Stomach (tissue), 9 donors: ENCODE data around the gene NFATC1. TPM values are rescaled to one million over a fixed set of nuclear protein-coding genes. Genes with fewer than 3 reads are reported as not detected.

Experiments
- DNase-seq, 2 donors: peaks; one replicate each; pipeline versions ENCODE4 v3.0.0 to v3.0.0-alpha.2; 2013 to 2019
- H3K27ac ChIP-seq, 5 donors: fragments of 200-600 bp in 4 of 5; sonication (generic) in 4 of 5; one replicate each; pipeline ENCODE4 v1.5.1; 2013 to 2019; ENCODE audit warnings: mild to moderate bottlenecking in 1 of 5, moderate library complexity in 1 of 5
- H3K27me3 ChIP-seq, 3 donors: fragments of 200-600 bp; sonication (generic); one replicate each; pipeline ENCODE4 v1.5.1; 2017 to 2019; ENCODE audit warnings: mixed run types in 1 of 3
- H3K36me3 ChIP-seq, 4 donors: fragments of 200-600 bp; sonication (generic); 1 replicate in 3 of 4; 2 replicates in 1 of 4; pipeline ENCODE4 v1.5.1; 2016 to 2019
- H3K4me1 ChIP-seq, 4 donors: fragments of 200-600 bp; sonication (generic); one replicate each; pipeline ENCODE4 v1.5.1; 2016 to 2019
- H3K4me3 ChIP-seq, 4 donors: fragments of 200-600 bp; sonication (generic) in 3 of 4; one replicate each; pipeline ENCODE4 v1.5.1; 2016 to 2019; ENCODE audit warnings: mild to moderate bottlenecking in 1 of 4
- H3K9me3 ChIP-seq, 4 donors: fragments of 200-600 bp; sonication (generic); one replicate each; pipeline ENCODE4 v1.5.1; 2016 to 2019
- EP300 ChIP-seq: sonication (generic); formaldehyde crosslinking; IDR thresholded peaks from one replicate; pipeline ENCODE4 v1.6.1; 2017; ENCODE audit warnings: antibody characterized with exemption
- POLR2A ChIP-seq, 4 donors: fragments of 450-650 bp; IDR thresholded peaks; one replicate each; pipeline ENCODE4 v1.6.1; 2016; ENCODE audit warnings: antibody characterized with exemption in 4 of 4, control low read depth in 2 of 4, mild to moderate bottlenecking in 1 of 4, moderate library complexity in 1 of 4
- POLR2AphosphoS5 ChIP-seq, 3 donors: sonication (generic); formaldehyde crosslinking; IDR thresholded peaks; one replicate each; pipeline ENCODE4 v1.6.1; 2016; ENCODE audit warnings: antibody characterized with exemption in 3 of 3
- WGBS, 5 donors: extraction: QIAGEN DNeasy Blood & Tissue Kit in 3 of 5; methylation state at CpG; one replicate each; pipeline versions ENCODE4 v1.1.5 to v1.1.7; 2013 to 2018; 5-methylcytosine and 5-hydroxymethylcytosine counted together
- intact Hi-C: fragments of 100-400 bp; cut with DNase I; formaldehyde crosslinking; loops from one replicate; pipeline ENCODE4 v1.15.1; 2023; ENCODE audit warnings: low total_unique reads
- polyA plus RNA-seq, 3 donors: library from polyadenylated mRNA; stranded (reverse); fragments of 200-250 nt; gene quantifications; one replicate each; pipeline ENCODE4 v1.2.3, GENCODE V29; 2013
- total RNA-seq, 5 donors: library from RNA; depleted of rRNA; stranded (reverse); fragments of >200 nt; gene quantifications; one replicate each; pipeline versions ENCODE4 v1.1.0 to v1.2.3, GENCODE V29; 2014 to 2016
- TF ChIP-seq, protein P1 (sequence below), 7 experiments: fragments of 450-650 bp in 4 of 7; fragments of 200-600 bp in 3 of 7; sonication (generic) in 3 of 7; IDR thresholded peaks; one replicate each; pipeline ENCODE4 v1.5.1; 2016 to 2019; ENCODE audit warnings: antibody characterized with exemption in 7 of 7, control low read depth in 2 of 7, mild to moderate bottlenecking in 1 of 7
- donor health status: healthy with polysubstance abuse.
- donor health status: Bipolar disorder and iron deficiency.
- donor health status: healthy.

The NFATC1 gene
- total and polyA plus RNA-seq, 8 donors: 2.6 to 14.0 (median 6.1) TPM

DNA sequence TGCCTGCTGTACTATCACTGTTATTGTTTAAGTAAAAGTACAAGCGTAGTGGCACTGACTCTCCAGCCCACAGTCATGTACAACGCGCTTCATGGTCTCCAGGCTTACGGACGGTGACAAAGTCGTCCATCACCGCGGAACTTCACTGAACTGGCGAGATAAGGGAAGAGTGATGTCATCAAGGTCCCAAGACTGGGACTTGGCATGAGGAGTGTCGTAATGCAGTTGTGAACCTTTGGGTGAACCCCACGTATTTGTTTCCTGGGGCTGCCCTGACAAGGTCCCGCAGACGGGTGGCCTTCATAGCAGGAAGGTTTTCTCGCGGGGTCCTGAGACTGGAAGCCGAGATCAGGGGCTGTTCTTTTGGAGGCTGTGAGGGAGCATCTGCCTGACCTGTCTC is 17.3 kb downstream of the NFATC1 start:
- H3K27me3 ChIP-seq: no peaks in the 10 kb centered on the region
- intact Hi-C loops: no loop called here
- peaks cover 10 to 41% (median 40%) of the 10 kb centered on the region in 4 donors for H3K36me3 ChIP-seq
- WGBS, 5 donors: 86 to 97% (median 94%) methylated on average over 16 of the region's 16 CpGs
- H3K27ac ChIP-seq: no peak overlapping the region
- no peak for DNase-seq
- TF ChIP-seq, protein P1, sequence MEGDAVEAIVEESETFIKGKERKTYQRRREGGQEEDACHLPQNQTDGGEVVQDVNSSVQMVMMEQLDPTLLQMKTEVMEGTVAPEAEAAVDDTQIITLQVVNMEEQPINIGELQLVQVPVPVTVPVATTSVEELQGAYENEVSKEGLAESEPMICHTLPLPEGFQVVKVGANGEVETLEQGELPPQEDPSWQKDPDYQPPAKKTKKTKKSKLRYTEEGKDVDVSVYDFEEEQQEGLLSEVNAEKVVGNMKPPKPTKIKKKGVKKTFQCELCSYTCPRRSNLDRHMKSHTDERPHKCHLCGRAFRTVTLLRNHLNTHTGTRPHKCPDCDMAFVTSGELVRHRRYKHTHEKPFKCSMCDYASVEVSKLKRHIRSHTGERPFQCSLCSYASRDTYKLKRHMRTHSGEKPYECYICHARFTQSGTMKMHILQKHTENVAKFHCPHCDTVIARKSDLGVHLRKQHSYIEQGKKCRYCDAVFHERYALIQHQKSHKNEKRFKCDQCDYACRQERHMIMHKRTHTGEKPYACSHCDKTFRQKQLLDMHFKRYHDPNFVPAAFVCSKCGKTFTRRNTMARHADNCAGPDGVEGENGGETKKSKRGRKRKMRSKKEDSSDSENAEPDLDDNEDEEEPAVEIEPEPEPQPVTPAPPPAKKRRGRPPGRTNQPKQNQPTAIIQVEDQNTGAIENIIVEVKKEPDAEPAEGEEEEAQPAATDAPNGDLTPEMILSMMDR (IDR thresholded peaks at IDR 0.05): no peak
- TF ChIP-seq POLR2A (IDR thresholded peaks at IDR 0.05): no peak
- no peak for TF ChIP-seq POLR2AphosphoS5 (IDR thresholded peaks at IDR 0.05)
- TF ChIP-seq EP300: no peak
- H3K9me3 ChIP-seq: no peaks in the 10 kb centered on the region
- no peak overlapping the region for H3K4me3 ChIP-seq
- no peaks in the 10 kb centered on the region for H3K4me1 ChIP-seq

DNA sequence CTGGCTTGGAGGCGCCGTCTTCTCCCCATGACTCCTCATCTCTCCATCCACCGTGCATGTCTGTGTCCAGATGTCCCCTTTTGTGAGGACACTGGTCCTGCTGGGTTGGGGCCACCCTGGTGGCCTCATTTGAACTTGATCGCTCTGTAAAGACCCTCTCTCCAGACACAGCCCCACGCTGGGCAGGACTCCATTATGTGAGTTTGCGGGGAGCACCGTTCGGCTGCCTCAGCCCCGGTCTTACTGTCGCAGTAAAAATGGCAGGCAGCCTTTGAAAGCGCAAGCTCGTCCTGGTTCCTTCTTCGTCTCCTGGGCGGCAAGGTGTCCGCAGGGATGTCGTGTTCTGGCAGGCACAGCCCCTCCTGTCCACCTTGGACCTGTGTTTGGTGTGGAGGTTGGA is 17.7 kb downstream of the NFATC1 start:
- no peak for DNase-seq
- peaks cover 0 to 4% (median 0%) of the 10 kb centered on the region in 4 donors for H3K4me1 ChIP-seq
- 93 to 99% (median 96%) methylated on average over 16 of the region's 16 CpGs for WGBS, 5 donors
- H3K27me3 ChIP-seq: no peaks in the 10 kb centered on the region
- peaks cover 10 to 41% (median 40%) of the 10 kb centered on the region in 4 donors for H3K36me3 ChIP-seq
- H3K9me3 ChIP-seq: no peaks in the 10 kb centered on the region
- no peak overlapping the region for H3K27ac ChIP-seq
- TF ChIP-seq POLR2AphosphoS5 (IDR thresholded peaks at IDR 0.05) (no peak), EP300 (no peak), POLR2A (IDR thresholded peaks at IDR 0.05) (no peak)
- TF ChIP-seq, protein P1 (IDR thresholded peaks at IDR 0.05): no peak
- no peak overlapping the region for H3K4me3 ChIP-seq
- intact Hi-C loops: no loop called here

DNA sequence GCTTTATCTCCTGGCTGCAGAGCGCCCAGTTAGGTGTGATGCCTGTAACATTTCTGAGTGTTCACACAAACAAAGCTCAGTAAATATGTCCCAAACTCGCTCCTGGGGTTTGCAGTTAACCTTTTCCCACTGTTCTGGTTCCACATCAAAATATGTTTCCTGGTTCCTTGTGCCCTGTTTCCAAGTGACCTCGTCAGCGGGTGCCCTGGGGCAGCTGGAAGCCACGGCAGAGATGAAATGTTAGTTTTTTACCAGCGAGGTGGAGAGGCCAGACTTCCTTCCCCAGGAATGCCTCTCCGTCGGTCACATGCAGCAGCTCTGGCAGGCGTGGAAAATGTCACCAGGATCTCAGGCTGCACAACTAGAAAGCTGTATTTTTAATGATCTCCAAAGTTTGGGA is 18.2 kb downstream of the NFATC1 start:
- Histone ChIP-seq H3K9me3 (no peaks in the 10 kb centered on the region), H3K27ac (no peak overlapping the region), H3K36me3 (peaks cover 10 to 41% (median 40%) of the 10 kb centered on the region in 4 donors), H3K27me3 (no peaks in the 10 kb centered on the region), H3K4me3 (no peak overlapping the region), H3K4me1 (peaks cover 0 to 6% (median 0%) of the 10 kb centered on the region in 4 donors)
- intact Hi-C loops: no loop called here
- TF ChIP-seq POLR2AphosphoS5 (IDR thresholded peaks at IDR 0.05) (no peak), EP300 (no peak), POLR2A (IDR thresholded peaks at IDR 0.05) (no peak)
- TF ChIP-seq, protein P1 (IDR thresholded peaks at IDR 0.05): no peak
- WGBS, 5 donors: 29 to 67% (median 55%) methylated on average over 9 of the region's 9 CpGs
- DNase-seq: no peak

DNA sequence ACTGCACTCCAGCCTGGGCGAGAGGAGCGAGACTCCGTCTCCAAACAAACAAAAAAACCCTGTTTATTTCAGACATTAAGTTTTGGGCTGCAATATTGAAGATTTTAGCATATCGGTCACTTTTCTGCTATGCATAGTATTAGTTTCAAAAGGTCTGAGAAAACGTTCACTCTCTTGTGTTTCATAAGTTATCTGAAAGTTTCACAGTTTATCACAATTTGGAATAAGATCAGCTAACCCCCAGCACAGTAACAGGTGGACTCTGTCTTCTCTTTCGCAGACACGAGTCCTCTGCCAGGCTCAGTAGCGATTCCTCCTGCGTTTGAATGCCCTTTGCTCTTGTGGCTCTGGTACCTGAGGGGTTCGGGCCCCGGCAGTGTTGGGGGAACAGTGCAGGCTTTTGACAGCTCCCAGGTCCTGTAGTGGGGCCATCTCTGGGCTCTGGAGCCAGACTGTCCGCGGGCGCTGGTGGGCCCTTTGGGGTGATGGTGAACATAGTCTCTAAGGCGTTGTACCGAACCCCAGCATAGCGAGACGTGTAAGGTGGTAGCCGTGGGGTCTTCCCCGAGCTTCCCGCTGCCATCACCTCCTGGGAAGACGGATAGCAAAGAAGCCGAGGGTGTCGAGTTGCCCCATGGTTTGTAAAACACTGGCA is 20.4 kb downstream of the NFATC1 start:
- intact Hi-C loops: no loop called here
- 86 to 95% (median 89%) methylated on average over 24 of the region's 24 CpGs for WGBS, 5 donors

DNA sequence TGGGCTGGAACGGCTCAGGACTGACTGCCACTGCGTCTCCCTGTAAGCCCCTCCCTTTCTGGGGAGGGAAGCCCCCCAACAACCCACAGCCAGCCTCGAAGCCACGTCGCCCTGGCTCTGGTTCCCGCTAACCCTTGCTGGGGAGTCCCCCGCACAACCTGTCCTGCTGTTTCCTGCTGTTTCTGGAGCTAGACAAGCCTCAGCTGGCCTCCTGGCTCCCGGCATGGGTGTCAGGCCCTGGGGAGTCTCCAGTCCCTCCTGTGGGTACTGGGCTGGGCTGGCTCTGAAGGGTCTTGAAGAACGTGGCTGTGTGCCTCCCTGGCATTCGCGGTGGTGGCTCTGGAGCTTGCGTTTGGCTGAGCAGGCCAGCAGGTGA is 20.9 kb downstream of the NFATC1 start:
- TF ChIP-seq, protein P1 (IDR thresholded peaks at IDR 0.05): no peak
- TF ChIP-seq EP300: no peak
- TF ChIP-seq POLR2AphosphoS5 (IDR thresholded peaks at IDR 0.05): no peak
- no peak for TF ChIP-seq POLR2A (IDR thresholded peaks at IDR 0.05)
- 78 to 91% (median 88%) methylated on average over 11 to 12 of the region's 12 CpGs for WGBS, 5 donors
- no peaks in the 10 kb centered on the region for H3K27me3 ChIP-seq
- H3K4me3 ChIP-seq: no peak overlapping the region
- peaks cover 0 to 40% (median 37%) of the 10 kb centered on the region in 4 donors for H3K36me3 ChIP-seq
- peaks cover 0 to 6% (median 0%) of the 10 kb centered on the region in 4 donors for H3K4me1 ChIP-seq
- DNase-seq: no peak
- no peaks in the 10 kb centered on the region for H3K9me3 ChIP-seq
- intact Hi-C loops: no loop called here
- H3K27ac ChIP-seq: no peak overlapping the region

More for the DNA sequence above, 20.4 kb downstream of the NFATC1 start:
- no peak for DNase-seq
- H3K27ac ChIP-seq: no peak overlapping the region
- peaks cover 0 to 6% (median 0%) of the 10 kb centered on the region in 4 donors for H3K4me1 ChIP-seq
- no peak overlapping the region for H3K4me3 ChIP-seq
- H3K36me3 ChIP-seq: peaks cover under 1 to 41% (median 38%) of the 10 kb centered on the region in 4 donors
- H3K27me3 ChIP-seq: no peaks in the 10 kb centered on the region
- no peak for TF ChIP-seq POLR2AphosphoS5 (IDR thresholded peaks at IDR 0.05)
- no peak for TF ChIP-seq EP300
- TF ChIP-seq POLR2A (IDR thresholded peaks at IDR 0.05): no peak
- H3K9me3 ChIP-seq: no peaks in the 10 kb centered on the region
